Astrocyte (in vitro differentiated cells and primary cell): ENCODE data around the gene RAD51B. TPM values are rescaled to one million over a fixed set of nuclear protein-coding genes. Genes with fewer than 3 reads are reported as not detected.

Experiments used
- DNase-seq: peaks from one replicate; pipeline ENCODE4 v3.0.0-alpha.2; 2010; ENCODE audit warnings: low read depth
- FAIRE-seq: peaks from 2 replicates; lab custom pipeline; 2011; peaks lifted over from hg19 to GRCh38; lab: Jason Lieb, UNC
- H2AFZ ChIP-seq: 2 replicates; pipeline ENCODE4 v1.6.0; 2012; ENCODE audit warnings: low read depth, low read length, inconsistent platforms
- H3K27ac ChIP-seq: 2 replicates; pipeline ENCODE4 v1.5.1; 2011; ENCODE audit warnings: low read depth, low read length, inconsistent platforms
- H3K27me3 ChIP-seq: 2 replicates; pipeline ENCODE4 v1.6.0; 2011; ENCODE audit warnings: low read length, inconsistent platforms; ENCODE audit not compliant: insufficient read depth
- H3K36me3 ChIP-seq: 2 replicates; pipeline ENCODE4 v1.5.1; 2011; ENCODE audit warnings: low read length, inconsistent platforms; ENCODE audit not compliant: insufficient read depth
- H3K4me1 ChIP-seq: 2 replicates; pipeline ENCODE4 v1.5.1; 2011; ENCODE audit warnings: low read length, inconsistent platforms; ENCODE audit not compliant: insufficient read depth
- H3K4me2 ChIP-seq: 2 replicates; pipeline ENCODE4 v1.6.0; 2012; ENCODE audit warnings: low read length, inconsistent platforms
- H3K4me3 ChIP-seq: 2 replicates; pipeline ENCODE4 v1.5.1; 2011; ENCODE audit warnings: low read depth, mild to moderate bottlenecking, low read length, inconsistent platforms; ENCODE audit not compliant: insufficient read depth
- H3K79me2 ChIP-seq: 2 replicates; pipeline ENCODE4 v1.6.0; 2012; ENCODE audit warnings: mild to moderate bottlenecking, low read length, inconsistent platforms; ENCODE audit not compliant: insufficient read depth
- H3K9ac ChIP-seq: 2 replicates; pipeline ENCODE4 v1.6.0; 2012; ENCODE audit warnings: mild to moderate bottlenecking, low read length, inconsistent platforms
- H3K9me3 ChIP-seq: 2 replicates; pipeline ENCODE4 v1.5.1; 2012; ENCODE audit warnings: low read depth, mild to moderate bottlenecking, low read length, inconsistent platforms; ENCODE audit not compliant: insufficient read depth
- H4K20me1 ChIP-seq: 2 replicates; pipeline ENCODE4 v1.6.0; 2012; ENCODE audit warnings: low read length, inconsistent platforms; ENCODE audit not compliant: insufficient read depth
- H3K27ac Mint-ChIP-seq: one replicate; pipeline ENCODE4 v1.8.0; 2021; ENCODE audit warnings: mild to moderate bottlenecking, mixed read lengths; ENCODE audit not compliant: unreplicated experiment
- H3K27me3 Mint-ChIP-seq: one replicate; pipeline ENCODE4 v1.8.0; 2021; ENCODE audit warnings: low read depth, mixed read lengths; ENCODE audit not compliant: unreplicated experiment
- H3K36me3 Mint-ChIP-seq: one replicate; pipeline ENCODE4 v1.8.0; 2021; ENCODE audit warnings: low read depth, mixed read lengths; ENCODE audit not compliant: unreplicated experiment
- H3K4me1 Mint-ChIP-seq: one replicate; pipeline ENCODE4 v1.8.0; 2021; ENCODE audit warnings: low read depth, mixed read lengths; ENCODE audit not compliant: unreplicated experiment
- H3K4me3 Mint-ChIP-seq: one replicate; pipeline ENCODE4 v1.8.0; 2021; ENCODE audit warnings: mild to moderate bottlenecking, moderate library complexity, mixed read lengths; ENCODE audit not compliant: unreplicated experiment
- H3K9me3 Mint-ChIP-seq: one replicate; pipeline ENCODE4 v1.8.0; 2021; ENCODE audit warnings: mild to moderate bottlenecking, mixed read lengths; ENCODE audit not compliant: unreplicated experiment
- EZH2 ChIP-seq: IDR thresholded peaks from 2 replicates; pipeline ENCODE4 v1.6.1; 2012; ENCODE audit warnings: mild to moderate bottlenecking, low read length, inconsistent platforms; ENCODE audit not compliant: insufficient read depth
- total RNA-seq: library from RNA; stranded (reverse); gene quantifications from 2 replicates; pipeline ENCODE4 v1.2.1, GENCODE V29; 2021
- TF ChIP-seq, protein P1 (sequence below): IDR thresholded peaks from 2 replicates; pipeline ENCODE4 v1.5.1; 2011; ENCODE audit warnings: low read depth, mild to moderate bottlenecking, inconsistent platforms, low read length, moderate library complexity; ENCODE audit not compliant: insufficient read depth

Gene RAD51B
- total RNA-seq, 1 donor from 2014 or later: 10.8 TPM

DNA sequence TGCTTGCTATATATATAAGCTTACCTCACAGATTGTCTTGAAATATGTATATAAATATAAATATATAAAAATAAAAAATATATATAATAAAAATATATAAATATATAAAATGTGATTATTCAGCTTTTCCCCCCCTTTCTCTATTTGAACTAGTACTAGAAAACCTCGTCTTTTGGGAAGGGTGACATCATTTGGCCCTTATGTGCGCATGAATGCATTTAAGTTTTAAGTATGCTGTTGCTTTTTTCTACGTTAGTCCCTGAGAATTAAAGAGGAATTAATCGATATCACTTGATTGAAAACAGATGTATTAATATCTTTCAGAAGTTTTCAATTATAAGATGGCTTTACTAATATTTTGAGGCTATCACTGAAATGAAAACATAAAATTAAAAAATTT lies 69.9 kb downstream of the RAD51B start:
- Histone ChIP-seq H3K27me3 (no peaks in the 10 kb centered on the region), H3K4me1 (no peaks in the 10 kb centered on the region), H3K4me2 (no peak overlapping the region), H3K4me3 (no peak overlapping the region), H3K36me3 (no peaks in the 10 kb centered on the region), H3K27ac (no peak overlapping the region), H3K9ac (no peak overlapping the region), H4K20me1 (no peaks in the 10 kb centered on the region), H3K9me3 (no peaks in the 10 kb centered on the region), H3K79me2 (no peaks in the 10 kb centered on the region), H2AFZ (no peak overlapping the region)
- H3K27me3 Mint-ChIP-seq: no peaks in the 10 kb centered on the region
- no peaks in the 10 kb centered on the region for H3K9me3 Mint-ChIP-seq
- FAIRE-seq: no peak
- H3K27ac Mint-ChIP-seq: no peak overlapping the region
- TF ChIP-seq EZH2: no peak
- TF ChIP-seq, protein P1, sequence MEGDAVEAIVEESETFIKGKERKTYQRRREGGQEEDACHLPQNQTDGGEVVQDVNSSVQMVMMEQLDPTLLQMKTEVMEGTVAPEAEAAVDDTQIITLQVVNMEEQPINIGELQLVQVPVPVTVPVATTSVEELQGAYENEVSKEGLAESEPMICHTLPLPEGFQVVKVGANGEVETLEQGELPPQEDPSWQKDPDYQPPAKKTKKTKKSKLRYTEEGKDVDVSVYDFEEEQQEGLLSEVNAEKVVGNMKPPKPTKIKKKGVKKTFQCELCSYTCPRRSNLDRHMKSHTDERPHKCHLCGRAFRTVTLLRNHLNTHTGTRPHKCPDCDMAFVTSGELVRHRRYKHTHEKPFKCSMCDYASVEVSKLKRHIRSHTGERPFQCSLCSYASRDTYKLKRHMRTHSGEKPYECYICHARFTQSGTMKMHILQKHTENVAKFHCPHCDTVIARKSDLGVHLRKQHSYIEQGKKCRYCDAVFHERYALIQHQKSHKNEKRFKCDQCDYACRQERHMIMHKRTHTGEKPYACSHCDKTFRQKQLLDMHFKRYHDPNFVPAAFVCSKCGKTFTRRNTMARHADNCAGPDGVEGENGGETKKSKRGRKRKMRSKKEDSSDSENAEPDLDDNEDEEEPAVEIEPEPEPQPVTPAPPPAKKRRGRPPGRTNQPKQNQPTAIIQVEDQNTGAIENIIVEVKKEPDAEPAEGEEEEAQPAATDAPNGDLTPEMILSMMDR: no peak
- DNase-seq: no peak
- H3K36me3 Mint-ChIP-seq: no peaks in the 10 kb centered on the region
- no peak overlapping the region for H3K4me3 Mint-ChIP-seq
- peaks cover 9% of the 10 kb centered on the region for H3K4me1 Mint-ChIP-seq

DNA sequence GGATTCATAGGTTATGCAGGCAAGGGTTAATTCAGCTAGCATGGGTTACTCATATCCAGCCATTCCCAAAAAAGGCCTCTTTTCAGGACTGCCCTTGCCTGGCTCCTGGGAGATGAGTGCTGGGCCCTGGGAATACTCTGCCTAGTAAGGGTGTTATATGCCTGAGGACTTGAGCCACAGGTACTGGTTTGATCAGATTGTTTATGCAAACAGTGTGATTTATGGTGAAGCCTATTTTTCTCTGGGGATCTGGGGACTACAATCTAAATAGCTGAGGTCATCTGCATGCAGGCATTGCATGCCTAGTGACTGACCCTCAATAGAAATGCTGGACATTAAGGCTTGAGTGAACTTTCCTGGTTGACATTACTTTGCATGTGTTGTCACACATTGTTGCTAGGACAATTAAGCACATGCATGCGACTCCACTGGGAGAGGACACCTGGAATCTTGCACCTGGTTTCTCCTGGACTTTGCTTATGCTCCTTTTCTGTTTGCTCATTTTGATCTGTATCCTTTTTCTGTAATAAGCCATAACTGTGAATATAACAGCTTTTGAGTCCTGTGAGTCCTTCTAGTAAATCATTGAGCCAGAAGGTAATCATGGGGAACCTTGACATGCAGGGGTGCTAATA lies 73.0 kb downstream of the RAD51B start:
- no peak overlapping the region for H3K9ac ChIP-seq
- no peak overlapping the region for H3K27ac ChIP-seq
- no peak overlapping the region for H3K4me2 ChIP-seq
- no peak overlapping the region for H3K4me3 ChIP-seq
- no peak overlapping the region for H2AFZ ChIP-seq
- no peaks in the 10 kb centered on the region for H3K36me3 ChIP-seq
- no peaks in the 10 kb centered on the region for H3K9me3 ChIP-seq
- no peak for DNase-seq
- no peaks in the 10 kb centered on the region for H3K36me3 Mint-ChIP-seq
- H3K27me3 ChIP-seq: no peaks in the 10 kb centered on the region
- peaks cover 9% of the 10 kb centered on the region for H3K4me1 Mint-ChIP-seq
- no peaks in the 10 kb centered on the region for H4K20me1 ChIP-seq
- no peak overlapping the region for H3K27ac Mint-ChIP-seq
- H3K27me3 Mint-ChIP-seq: no peaks in the 10 kb centered on the region
- no peaks in the 10 kb centered on the region for H3K79me2 ChIP-seq
- no peaks in the 10 kb centered on the region for H3K4me1 ChIP-seq
- H3K9me3 Mint-ChIP-seq: no peaks in the 10 kb centered on the region
- no peak for FAIRE-seq
- TF ChIP-seq, protein P1: no peak
- no peak for TF ChIP-seq EZH2
- no peak overlapping the region for H3K4me3 Mint-ChIP-seq

DNA sequence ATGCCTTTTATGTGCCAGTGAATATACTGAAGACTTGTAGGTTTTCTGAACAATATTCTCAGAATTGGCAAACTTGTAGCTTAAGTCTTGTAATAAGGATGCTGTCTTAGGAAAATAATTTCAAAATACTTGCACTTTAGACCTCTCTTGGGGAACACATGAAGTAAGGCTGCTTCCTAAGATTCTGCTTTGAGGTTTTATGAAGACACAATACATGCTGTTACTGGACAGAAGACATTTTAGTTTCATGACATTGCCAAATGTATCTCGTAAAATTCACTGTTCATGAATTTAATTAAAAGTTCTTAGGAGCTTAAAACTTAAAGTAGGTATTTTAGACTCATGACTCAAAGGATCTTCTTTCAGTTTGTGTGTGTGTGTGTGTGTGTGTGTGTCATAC lies 80.7 kb downstream of the RAD51B start:
- no peak overlapping the region for H3K4me2 ChIP-seq
- no peak overlapping the region for H3K4me3 ChIP-seq
- no peaks in the 10 kb centered on the region for H3K27me3 Mint-ChIP-seq
- DNase-seq (no peak), FAIRE-seq (peak; percentile 13)
- H3K4me1 ChIP-seq: no peaks in the 10 kb centered on the region
- no peaks in the 10 kb centered on the region for H3K36me3 Mint-ChIP-seq
- H3K9me3 Mint-ChIP-seq: peaks cover 14% of the 10 kb centered on the region
- no peak overlapping the region for H3K9ac ChIP-seq
- no peaks in the 10 kb centered on the region for H4K20me1 ChIP-seq
- H3K27ac ChIP-seq: no peak overlapping the region
- no peaks in the 10 kb centered on the region for H3K4me1 Mint-ChIP-seq
- no peak overlapping the region for H2AFZ ChIP-seq
- no peak overlapping the region for H3K4me3 Mint-ChIP-seq
- no peak overlapping the region for H3K27ac Mint-ChIP-seq
- no peaks in the 10 kb centered on the region for H3K36me3 ChIP-seq
- H3K79me2 ChIP-seq: no peaks in the 10 kb centered on the region
- no peaks in the 10 kb centered on the region for H3K27me3 ChIP-seq
- TF ChIP-seq, protein P1: no peak
- TF ChIP-seq EZH2: no peak
- peaks cover 5% of the 10 kb centered on the region for H3K9me3 ChIP-seq
